Measurements from ENCODE around the gene KIF5A. TPM values are rescaled to one million over a fixed set of nuclear protein-coding genes. Genes with fewer than 3 reads are reported as not detected.

The KIF5A gene
- total and polyA plus RNA-seq, 2 of the 13 experiments (the other 11 are each of a cell fraction or from before 2014, with no cell fraction given) = 1.6 to 11.9 TPM

- TF ChIP-seq ZBTB10 (CRISPR knock-in tag; IDR thresholded peaks at IDR 0.05; ENCODE audit: borderline replicate concordance) (0 out of 2 replicates have a peak, but pooled peaks have one; percentile 31), ZNF639 (CRISPR knock-in tag; conservative IDR thresholded peaks at IDR 0.05) (no peak), ARID5B (CRISPR knock-in tag; IDR thresholded peaks at IDR 0.05) (peak; percentile 42; the same call in 1 of the 2 replicates), HMG20B (CRISPR knock-in tag; conservative IDR thresholded peaks at IDR 0.05) (no peak), ZNF224 (CRISPR knock-in tag; IDR thresholded peaks at IDR 0.05) (0 out of 2 replicates have a peak, but pooled peaks have one; percentile 16), IKZF1 (IDR thresholded peaks at IDR 0.05) (no peak), CHCHD3 (CRISPR knock-in tag; IDR thresholded peaks at IDR 0.05) (0 out of 2 replicates have a peak, but pooled peaks have one; percentile 6), YY1 (IDR thresholded peaks at IDR 0.05; ENCODE audit: insufficient read depth, insufficient replicate concordance, low read depth, low read length) (peak; percentile 47), HHEX (CRISPR knock-in tag; IDR thresholded peaks at IDR 0.05) (no peak), ZNF75D (CRISPR knock-in tag; IDR thresholded peaks at IDR 0.05; ENCODE audit: borderline replicate concordance) (no peak), TOPORS (CRISPR knock-in tag; IDR thresholded peaks at IDR 0.05) (0 out of 2 replicates have a peak, but pooled peaks have one; percentile 23), ZXDC (CRISPR knock-in tag; IDR thresholded peaks at IDR 0.05) (peak; percentile 60; the same call in 1 of the 2 replicates), SMC3 (IDR thresholded peaks at IDR 0.05; ENCODE audit: low read length) (peak; percentile 33; the same call in 1 of the 2 replicates), ZNF331 (CRISPR knock-in tag; IDR thresholded peaks at IDR 0.05) (peak; percentile 79), CBX5 (CRISPR knock-in tag; IDR thresholded peaks at IDR 0.05; ENCODE audit: borderline replicate concordance) (peak; percentile 45; the same call in 1 of the 2 replicates), ZNF547 (CRISPR knock-in tag; IDR thresholded peaks at IDR 0.05) (peak; percentile 67), SOX6 (IDR thresholded peaks at IDR 0.05) (no peak), SOX6 (CRISPR knock-in tag; IDR thresholded peaks at IDR 0.05) (no peak), ZNF446 (CRISPR knock-in tag; IDR thresholded peaks at IDR 0.05) (peak; percentile 80; the same call in 1 of the 2 replicates)
Measured at GRCh38 chr12:57632958-57633840, 83.4 kb downstream of the KIF5A start, which contains the start of gene B4GALNT1 (continued).
